GM21723 (cell line): Measurements from ENCODE around the gene SYT7.
"Not testable (repeated sequence)": the region's sequence is repeated elsewhere in the genome, so short reads cannot be mapped to it uniquely, and the experiment has no call there.

Experiments used
- ATAC-seq: cut with Tn5 transposase; IDR thresholded peaks from one replicate; pipeline ENCODE4 v1.9.1; 2021; ENCODE audit warnings: mild to moderate bottlenecking, moderate library complexity; ENCODE audit not compliant: unreplicated experiment

The SYT7 gene

GRCh38 chr11:61481806-61482205 is 99.1 kb downstream of the SYT7 start:
- no peak for ATAC-seq

GRCh38 chr11:61480994-61481335 is 99.9 kb downstream of the SYT7 start:
- no peak for ATAC-seq

GRCh38 chr11:61480261-61480993 is 100.4 kb downstream of the SYT7 start:
- ATAC-seq = no peak

GRCh38 chr11:61479360-61480058 is 101.4 kb downstream of the SYT7 start:
- ATAC-seq = not testable (repeated sequence)

GRCh38 chr11:61477727-61478148 is 103.1 kb downstream of the SYT7 start:
- ATAC-seq = no peak

- no peak for ATAC-seq
Observed at GRCh38 chr11:61477126-61477525, 103.8 kb downstream of the SYT7 start.

GRCh38 chr11:61476371-61476770 is 104.5 kb downstream of the SYT7 start:
- ATAC-seq = no peak

- ATAC-seq = no peak
Observed at GRCh38 chr11:61475433-61475832, 105.4 kb downstream of the SYT7 start.

- no peak for ATAC-seq
Observed at GRCh38 chr11:61474013-61474643, 106.7 kb downstream of the SYT7 start.

GRCh38 chr11:61473370-61474012 is 107.4 kb downstream of the SYT7 start:
- no peak for ATAC-seq

GRCh38 chr11:61472868-61473267 is 108.0 kb downstream of the SYT7 start:
- ATAC-seq = no peak

GRCh38 chr11:61472282-61472681 is 108.6 kb downstream of the SYT7 start:
- no peak for ATAC-seq

GRCh38 chr11:61468002-61468401 is 112.9 kb downstream of the SYT7 start:
- no peak for ATAC-seq

- ATAC-seq = not testable (repeated sequence)
Observed at GRCh38 chr11:61467602-61468001, 113.3 kb downstream of the SYT7 start.
